CD14-positive monocyte (primary cell): Measurements from ENCODE around the gene P3H4. TPM values are rescaled to one million over a fixed set of nuclear protein-coding genes. Genes with fewer than 3 reads are reported as not detected.

Experiments used
- DNase-seq, 3 donors: peaks; one replicate each; pipeline ENCODE4 v3.0.0-alpha.2; 2011 to 2022
- H2AFZ ChIP-seq: 2 replicates; pipeline ENCODE4 v1.6.0; 2012; ENCODE audit warnings: mild to moderate bottlenecking, low read depth, low read length, inconsistent platforms; ENCODE audit not compliant: insufficient read depth, poor library complexity, severe bottlenecking
- H3K27ac ChIP-seq, 2 donors: 1 replicate in 1 of 2; 2 replicates in 1 of 2; pipeline ENCODE4 v1.5.1; 2012 to 2013; ENCODE audit warnings: low read length in 2 of 2, control low read depth in 1 of 2, inconsistent platforms in 1 of 2, low read depth in 1 of 2, mild to moderate bottlenecking in 1 of 2
- H3K27me3 ChIP-seq, 2 donors: one replicate each; pipeline versions ENCODE4 v1.6.0 to v1.6.1; 2011 to 2013; ENCODE audit warnings: low read length in 2 of 2; ENCODE audit not compliant: control insufficient read depth in 2 of 2, insufficient read depth in 2 of 2
- H3K36me3 ChIP-seq, 2 donors: replicated peaks in 1 of 2; 1 replicate in 1 of 2; 2 replicates in 1 of 2; pipeline versions ENCODE4 v1.5.1 to v1.6.1; 2012 to 2013; ENCODE audit warnings: low read length in 2 of 2, control low read depth in 1 of 2, inconsistent platforms in 1 of 2, mild to moderate bottlenecking in 1 of 2; ENCODE audit not compliant: insufficient read depth in 2 of 2, control insufficient read depth in 1 of 2
- H3K4me1 ChIP-seq, 2 donors: 1 replicate in 1 of 2; 2 replicates in 1 of 2; pipeline versions ENCODE4 v1.5.1 to v1.6.1; 2012 to 2013; ENCODE audit warnings: low read length in 2 of 2, control low read depth in 1 of 2, inconsistent platforms in 1 of 2, mild to moderate bottlenecking in 1 of 2, moderate library complexity in 1 of 2; ENCODE audit not compliant: insufficient read depth in 2 of 2, control insufficient read depth in 1 of 2
- H3K4me2 ChIP-seq: replicated peaks from 2 replicates; pipeline ENCODE3; 2012; ENCODE audit warnings: low read length, moderate library complexity, mild to moderate bottlenecking; ENCODE audit not compliant: poor library complexity, severe bottlenecking; ENCODE audit errors: extremely low read depth
- H3K4me3 ChIP-seq, 3 experiments: fragments of 200-600 bp in 1 of 3; sonication (generic) in 1 of 3; replicated peaks in 1 of 3; 1 replicate in 2 of 3; 2 replicates in 1 of 3; pipeline ENCODE4 v1.5.1; 2011 to 2013; ENCODE audit warnings: low read length in 3 of 3, mild to moderate bottlenecking in 3 of 3, control low read depth in 2 of 3, low read depth in 2 of 3, inconsistent platforms in 1 of 3, moderate library complexity in 1 of 3
- H3K79me2 ChIP-seq: 2 replicates; pipeline ENCODE4 v1.6.0; 2012; ENCODE audit warnings: mild to moderate bottlenecking, control low read depth, inconsistent platforms, low read length, moderate library complexity; ENCODE audit not compliant: insufficient read depth
- H3K9ac ChIP-seq: 2 replicates; pipeline ENCODE4 v1.6.0; 2017; ENCODE audit warnings: low read length, mild to moderate bottlenecking; ENCODE audit not compliant: insufficient read depth, poor library complexity, severe bottlenecking
- H3K9me3 ChIP-seq, 2 donors: replicated peaks in 1 of 2; 1 replicate in 1 of 2; 2 replicates in 1 of 2; pipeline versions ENCODE4 v1.5.1 to v1.6.1; 2012 to 2013; ENCODE audit warnings: low read length in 2 of 2, control low read depth in 1 of 2; ENCODE audit not compliant: control insufficient read depth in 1 of 2, insufficient read depth in 1 of 2
- H4K20me1 ChIP-seq: 2 replicates; pipeline ENCODE4 v1.6.0; 2012; ENCODE audit warnings: mild to moderate bottlenecking, low read length, control low read depth, moderate library complexity; ENCODE audit not compliant: insufficient read depth
- H3K27ac Mint-ChIP-seq, 7 donors: one replicate each; pipeline ENCODE4 v1.8.0; 2020; ENCODE audit warnings: mild to moderate bottlenecking in 7 of 7, mixed read lengths in 7 of 7, moderate library complexity in 6 of 7, inconsistent platforms in 2 of 7
- H3K27me3 Mint-ChIP-seq, 3 donors: one replicate each; pipeline ENCODE4 v1.8.0; 2021 to 2022; ENCODE audit warnings: low read depth in 3 of 3, mild to moderate bottlenecking in 3 of 3, mixed read lengths in 3 of 3, moderate library complexity in 3 of 3, inconsistent platforms in 1 of 3
- H3K36me3 Mint-ChIP-seq, 2 donors: one replicate each; pipeline ENCODE4 v1.8.0; 2020; ENCODE audit warnings: mixed read lengths in 2 of 2, inconsistent platforms in 1 of 2, mild to moderate bottlenecking in 1 of 2
- H3K4me1 Mint-ChIP-seq: one replicate; pipeline ENCODE4 v1.8.0; 2020; ENCODE audit warnings: mild to moderate bottlenecking, mixed read lengths
- H3K4me3 Mint-ChIP-seq, 2 donors: one replicate each; pipeline ENCODE4 v1.8.0; 2020; ENCODE audit warnings: mild to moderate bottlenecking in 2 of 2, mixed read lengths in 2 of 2, moderate library complexity in 1 of 2
- H3K9me3 Mint-ChIP-seq, 7 donors: one replicate each; pipeline ENCODE4 v1.8.0; 2020 to 2022; ENCODE audit warnings: mixed read lengths in 7 of 7, mild to moderate bottlenecking in 6 of 7, moderate library complexity in 6 of 7, inconsistent platforms in 2 of 7
- WGBS: methylation state at CpG from one replicate; pipeline ENCODE4 v1.1.5; 2013; ENCODE audit warnings: missing lambda C conversion rate; ENCODE audit not compliant: insufficient coverage; 5-methylcytosine and 5-hydroxymethylcytosine counted together
- intact Hi-C, 2 donors: fragments of 100-400 bp; cut with micrococcal nuclease; formaldehyde crosslinking; loops; one replicate each; pipeline versions ENCODE4 v1.15.0 to v1.15.1; 2023
- polyA plus RNA-seq, 3 donors: library from polyadenylated mRNA; depleted of rRNA in 1 of 3; unstranded in 2 of 3; stranded (reverse) in 1 of 3; fragments of 300-500 nt in 2 of 3; fragments of >200 nt in 1 of 3; fragmentation: Illumina TruSeq in 2 of 3; gene quantifications; 1 replicate in 2 of 3; 2 replicates in 1 of 3; pipeline ENCODE4 v1.2.3, GENCODE V29; 2012 to 2021
- TF ChIP-seq, protein P1 (sequence below): fragments of 200-600 bp; IDR thresholded peaks from one replicate; pipeline ENCODE4 v1.8.0; 2022; ENCODE audit warnings: antibody characterized with exemption, mild to moderate bottlenecking

P3H4 gene
- polyA plus RNA-seq, 3 donors, result 0.13 to 0.46 (median 0.16) TPM

DNA sequence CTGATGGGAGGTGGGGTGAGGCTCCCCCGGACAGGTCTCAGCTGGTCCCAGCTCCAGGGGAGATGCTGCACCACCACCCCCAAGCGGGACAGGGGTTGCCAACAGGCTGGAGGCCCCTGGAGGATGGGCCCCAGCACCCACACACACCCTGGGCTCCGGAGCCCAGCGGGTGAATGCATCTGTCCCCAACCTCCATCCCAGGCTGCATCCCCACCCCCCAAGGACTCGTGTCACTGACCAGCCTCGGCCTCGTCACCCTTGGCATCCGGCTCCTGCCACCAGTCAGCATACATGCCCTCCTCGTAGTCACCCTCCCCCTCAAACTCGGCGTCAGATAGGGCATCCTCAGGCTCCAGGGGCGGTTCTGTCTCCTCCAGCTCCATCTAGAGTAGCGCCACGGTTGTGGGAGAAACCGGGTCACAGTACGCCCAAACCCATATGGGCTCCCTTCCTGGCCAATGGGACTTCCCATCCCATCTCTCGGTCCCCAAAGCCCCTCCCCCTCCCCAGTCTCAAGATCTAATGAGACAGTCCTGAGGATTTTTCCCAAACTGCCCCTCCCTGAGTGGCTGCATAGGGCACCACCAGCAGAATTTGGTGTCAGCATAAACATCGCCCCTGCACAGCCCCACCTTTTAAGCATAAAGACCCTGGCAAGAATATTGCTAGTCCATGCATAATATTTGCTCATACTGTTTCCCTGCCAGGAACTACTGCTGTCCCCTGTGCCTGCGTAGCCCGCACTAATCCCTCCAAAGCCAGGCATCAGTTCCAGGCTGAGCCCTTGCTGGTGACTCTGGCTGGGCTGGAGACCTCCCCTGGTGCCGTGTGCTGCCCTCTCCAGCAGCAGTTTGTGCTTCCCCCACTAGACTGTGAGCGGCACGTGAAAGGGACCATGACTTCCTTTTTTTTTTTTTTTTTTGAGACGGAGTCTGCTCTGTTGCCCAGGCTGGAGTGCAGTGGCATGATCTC is 8.4 kb downstream of the P3H4 start:
- Mint-ChIP-seq H3K4me1 (peaks cover 10% of the 10 kb centered on the region), H3K4me3 (peak overlapping the region in 1 of 2 donors; percentile 77), H3K9me3 (peaks cover 0 to 2% (median 0%) of the 10 kb centered on the region in 7 donors), H3K27ac (peak overlapping the region in 2 of 7 donors; percentile 38 to 75), H3K27me3 (peaks cover 3 to 9% (median 8%) of the 10 kb centered on the region in 3 donors), H3K36me3 (no peaks in the 10 kb centered on the region)
- no peaks in the 10 kb centered on the region for H3K79me2 ChIP-seq
- WGBS, result 68% methylated on average over 16 of the region's 24 CpGs
- intact Hi-C loops, result no loop called here
- H3K4me3 ChIP-seq, result no peak overlapping the region
- H3K9ac ChIP-seq, result no peak overlapping the region
- H3K4me2 ChIP-seq, result no peak overlapping the region
- TF ChIP-seq, protein P1, sequence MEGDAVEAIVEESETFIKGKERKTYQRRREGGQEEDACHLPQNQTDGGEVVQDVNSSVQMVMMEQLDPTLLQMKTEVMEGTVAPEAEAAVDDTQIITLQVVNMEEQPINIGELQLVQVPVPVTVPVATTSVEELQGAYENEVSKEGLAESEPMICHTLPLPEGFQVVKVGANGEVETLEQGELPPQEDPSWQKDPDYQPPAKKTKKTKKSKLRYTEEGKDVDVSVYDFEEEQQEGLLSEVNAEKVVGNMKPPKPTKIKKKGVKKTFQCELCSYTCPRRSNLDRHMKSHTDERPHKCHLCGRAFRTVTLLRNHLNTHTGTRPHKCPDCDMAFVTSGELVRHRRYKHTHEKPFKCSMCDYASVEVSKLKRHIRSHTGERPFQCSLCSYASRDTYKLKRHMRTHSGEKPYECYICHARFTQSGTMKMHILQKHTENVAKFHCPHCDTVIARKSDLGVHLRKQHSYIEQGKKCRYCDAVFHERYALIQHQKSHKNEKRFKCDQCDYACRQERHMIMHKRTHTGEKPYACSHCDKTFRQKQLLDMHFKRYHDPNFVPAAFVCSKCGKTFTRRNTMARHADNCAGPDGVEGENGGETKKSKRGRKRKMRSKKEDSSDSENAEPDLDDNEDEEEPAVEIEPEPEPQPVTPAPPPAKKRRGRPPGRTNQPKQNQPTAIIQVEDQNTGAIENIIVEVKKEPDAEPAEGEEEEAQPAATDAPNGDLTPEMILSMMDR, result no peak
- no peaks in the 10 kb centered on the region for H3K27me3 ChIP-seq
- peak; percentile 35 to 55 (median 36) for DNase-seq
- H4K20me1 ChIP-seq, result no peaks in the 10 kb centered on the region
- H3K27ac ChIP-seq, result no peak overlapping the region
- H3K9me3 ChIP-seq, result no peaks in the 10 kb centered on the region
- peaks cover 5 to 8% of the 10 kb centered on the region in 2 donors for H3K4me1 ChIP-seq
- H2AFZ ChIP-seq, result no peak overlapping the region
- no peaks in the 10 kb centered on the region for H3K36me3 ChIP-seq

DNA sequence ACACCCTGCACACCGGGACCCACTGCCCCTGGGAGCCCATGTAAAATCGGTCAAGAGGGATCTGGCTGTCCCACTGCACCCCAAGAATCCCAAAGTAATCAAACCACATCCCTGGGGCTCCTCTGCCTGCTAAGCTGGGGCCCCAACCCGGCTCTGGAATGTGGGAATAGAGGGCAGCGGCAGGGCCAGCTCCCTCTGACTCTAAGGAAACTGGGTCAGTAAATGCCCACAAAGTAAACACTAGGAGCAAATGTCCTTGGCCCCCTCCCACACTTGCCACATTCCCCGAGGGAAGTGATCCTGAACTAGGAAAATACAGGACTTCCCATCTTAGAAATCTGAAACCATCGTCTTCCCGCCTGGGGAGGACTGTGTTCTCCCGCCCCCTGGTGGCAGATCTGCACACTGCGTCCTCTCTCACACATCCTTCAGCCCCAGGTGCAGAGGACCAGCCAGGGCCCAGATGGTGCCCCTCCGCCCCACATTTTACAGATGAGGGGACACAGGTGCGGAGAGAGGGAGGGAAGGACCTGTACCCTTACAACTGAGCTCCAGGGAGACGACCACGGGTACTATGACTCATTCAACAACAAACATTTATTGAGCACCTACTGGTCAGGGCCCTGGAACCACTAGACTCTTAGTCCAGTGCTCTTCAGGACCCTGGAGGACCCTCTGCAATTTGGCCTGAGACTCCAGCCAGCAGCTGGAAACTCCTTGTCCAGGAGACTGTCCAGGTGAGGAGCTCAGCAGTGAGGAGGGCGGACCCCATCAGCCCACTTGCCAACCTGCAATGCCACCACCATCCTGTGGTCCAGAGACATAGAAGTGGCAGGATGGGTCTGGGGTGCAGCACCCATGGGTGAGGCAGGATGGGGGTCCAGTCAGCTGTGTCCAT is 10.1 kb downstream of the P3H4 start:
- Mint-ChIP-seq H3K27me3 (peaks cover 2 to 10% (median 7%) of the 10 kb centered on the region in 3 donors), H3K36me3 (no peaks in the 10 kb centered on the region), H3K4me3 (no peak overlapping the region), H3K27ac (no peak overlapping the region), H3K9me3 (peaks cover 0 to 2% (median 0%) of the 10 kb centered on the region in 7 donors), H3K4me1 (peaks cover 11% of the 10 kb centered on the region)
- Histone ChIP-seq H3K9ac (no peak overlapping the region), H3K4me1 (peaks cover 5 to 8% of the 10 kb centered on the region in 2 donors), H3K79me2 (no peaks in the 10 kb centered on the region), H3K9me3 (no peaks in the 10 kb centered on the region), H3K4me2 (no peak overlapping the region), H3K36me3 (no peaks in the 10 kb centered on the region), H3K27ac (no peak overlapping the region), H4K20me1 (no peaks in the 10 kb centered on the region), H3K27me3 (no peaks in the 10 kb centered on the region), H2AFZ (no peak overlapping the region), H3K4me3 (no peak overlapping the region)
- WGBS, result 0% methylated on average over 2 of the region's 14 CpGs
- peak; percentile 50 to 69 (median 56) for DNase-seq
- TF ChIP-seq, protein P1, result peak; percentile 97
- intact Hi-C loops, result loop anchor here (1.0 to 2.0 kb wide), 2 partner anchors 63 kb away; no protein-coding TSS in a partner anchor
